Kidney capillary endothelial cell (primary cell): Measurements from ENCODE around the gene RSPH6A.

ENCODE experiments used
- DNase-seq: peaks from one replicate; pipeline ENCODE4 v3.0.0-alpha.2; 2018; ENCODE audit warnings: low spot score

Gene RSPH6A

DNA sequence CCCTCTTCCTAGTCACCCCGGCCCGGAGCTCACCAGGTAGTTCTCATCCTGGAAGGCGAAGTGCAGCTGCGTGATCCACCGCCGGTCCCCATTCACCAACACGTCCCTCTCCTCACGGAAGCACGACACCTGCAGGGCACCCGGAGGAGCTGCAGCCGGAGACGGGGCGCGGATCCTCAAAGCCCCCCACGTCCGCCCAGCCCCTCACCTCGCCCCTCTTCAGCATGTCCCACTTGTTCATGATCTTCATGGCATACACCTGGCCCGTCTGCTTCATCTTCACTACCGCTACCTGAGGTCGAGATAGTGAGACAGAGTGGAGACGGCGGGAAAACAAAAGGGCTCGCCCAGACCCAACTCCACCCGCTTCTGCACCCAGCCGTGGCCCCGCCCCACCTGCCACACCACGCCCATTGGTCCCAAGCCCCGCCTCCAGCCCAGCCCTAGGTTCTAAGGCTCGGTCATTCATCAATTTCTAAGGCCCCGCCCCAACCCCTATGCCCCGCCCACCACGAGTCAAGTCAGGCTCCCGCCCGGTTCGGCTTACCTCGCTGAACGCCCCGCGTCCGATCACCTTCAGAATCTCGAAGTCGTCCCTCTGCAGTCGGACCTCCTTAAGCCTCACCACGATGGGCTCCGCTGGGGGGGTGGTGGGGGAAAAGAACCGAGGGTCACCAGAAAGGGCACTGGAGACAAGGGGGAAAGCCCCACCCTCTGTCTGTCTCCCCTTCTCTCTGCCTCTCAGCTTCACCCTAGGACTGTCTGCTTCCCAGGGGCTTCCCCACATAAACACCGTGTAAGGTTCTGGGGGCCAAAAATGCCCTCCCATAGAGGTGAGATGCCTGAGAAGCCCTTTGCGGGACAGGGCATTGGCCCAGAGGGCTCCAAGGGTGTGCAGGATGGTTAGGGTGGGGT lies 35.6 kb downstream of the RSPH6A start:
- DNase-seq = peak; percentile 71

DNA sequence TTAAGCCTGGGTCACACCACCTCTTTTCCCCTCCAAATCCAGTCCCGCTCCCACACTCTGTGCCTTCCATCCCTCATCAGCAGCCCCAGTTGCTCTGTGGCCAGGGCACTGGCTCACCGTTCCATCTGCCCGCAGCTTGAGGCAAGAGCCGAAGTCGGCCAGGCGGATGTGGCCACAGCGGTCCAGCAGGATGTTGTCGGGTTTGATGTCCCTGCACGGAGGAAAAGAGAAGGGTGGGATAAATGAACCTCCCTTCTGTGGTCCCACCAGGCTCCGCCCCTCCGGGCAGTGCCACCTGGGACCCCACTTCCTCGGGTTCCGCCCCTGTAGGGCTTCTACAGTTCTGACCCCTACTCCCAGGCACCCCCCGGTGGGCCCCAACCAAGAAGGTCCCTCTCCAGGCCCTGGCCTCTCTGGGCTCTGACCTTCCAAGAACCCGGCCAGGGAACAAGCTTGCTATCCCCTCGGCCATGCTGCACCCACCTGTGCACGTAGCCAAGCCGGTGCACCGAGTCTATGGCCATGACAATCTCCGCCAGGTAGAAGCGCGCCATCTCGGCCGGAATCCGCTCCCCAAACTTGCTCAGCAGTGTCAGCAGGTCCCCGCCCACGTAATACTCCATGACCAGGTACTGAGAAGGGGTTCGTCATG lies 37.0 kb downstream of the RSPH6A start:
- DNase-seq = no peak

DNA sequence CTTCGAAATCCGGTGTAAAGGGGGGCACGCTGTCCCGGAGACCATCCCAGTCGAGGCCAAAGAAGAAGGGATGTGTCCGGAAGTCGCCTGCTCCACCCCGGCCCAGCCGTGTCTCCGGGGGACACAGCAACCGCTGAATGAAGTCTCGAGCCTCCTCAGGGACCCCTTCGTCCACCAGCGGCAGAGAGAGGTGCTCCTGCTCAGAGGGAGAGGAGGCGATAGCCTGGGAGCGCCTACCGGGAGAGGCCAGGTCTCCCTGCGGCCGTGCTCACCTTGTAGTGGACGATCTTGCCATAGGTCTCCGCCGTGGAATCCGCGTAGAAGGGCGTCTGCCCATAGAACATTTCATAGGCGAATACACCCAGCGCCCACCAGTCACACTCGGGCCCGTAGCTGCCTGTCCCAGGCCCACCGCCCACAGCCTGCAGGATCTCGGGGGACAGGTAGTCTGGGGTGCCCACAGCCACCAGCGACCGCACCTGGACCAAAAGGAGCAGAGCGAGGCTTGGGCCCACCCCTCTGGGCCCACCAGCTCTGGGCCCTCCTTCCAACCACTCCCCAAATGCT lies 37.6 kb downstream of the RSPH6A start:
- no peak for DNase-seq

DNA sequence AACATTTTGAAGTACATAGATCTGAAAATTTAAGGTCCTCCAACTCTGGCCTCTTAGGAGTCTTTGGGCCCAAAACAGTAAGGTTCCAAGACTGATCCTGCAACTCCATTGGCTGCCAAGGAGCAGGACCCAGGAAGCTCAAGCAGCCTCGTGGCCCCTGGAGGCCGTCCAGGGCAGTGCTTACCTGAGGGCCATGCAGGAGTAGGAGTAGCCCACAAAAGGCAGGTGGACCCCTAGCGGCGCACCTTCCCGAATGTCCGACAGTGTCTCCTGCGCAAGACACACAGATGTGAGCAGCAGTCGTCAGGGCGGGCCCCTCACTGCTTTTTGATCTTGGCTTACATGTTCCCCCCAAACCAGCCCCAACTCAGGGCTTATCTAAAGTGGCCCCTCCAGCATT lies 40.3 kb downstream of the RSPH6A start:
- DNase-seq = no peak

- no peak for DNase-seq
These were observed 41.7 kb downstream of the RSPH6A start for GRCh38 chr19:45773384-45773783.

- DNase-seq = no peak
These were observed 42.2 kb downstream of the RSPH6A start for GRCh38 chr19:45772912-45773311.

DNA sequence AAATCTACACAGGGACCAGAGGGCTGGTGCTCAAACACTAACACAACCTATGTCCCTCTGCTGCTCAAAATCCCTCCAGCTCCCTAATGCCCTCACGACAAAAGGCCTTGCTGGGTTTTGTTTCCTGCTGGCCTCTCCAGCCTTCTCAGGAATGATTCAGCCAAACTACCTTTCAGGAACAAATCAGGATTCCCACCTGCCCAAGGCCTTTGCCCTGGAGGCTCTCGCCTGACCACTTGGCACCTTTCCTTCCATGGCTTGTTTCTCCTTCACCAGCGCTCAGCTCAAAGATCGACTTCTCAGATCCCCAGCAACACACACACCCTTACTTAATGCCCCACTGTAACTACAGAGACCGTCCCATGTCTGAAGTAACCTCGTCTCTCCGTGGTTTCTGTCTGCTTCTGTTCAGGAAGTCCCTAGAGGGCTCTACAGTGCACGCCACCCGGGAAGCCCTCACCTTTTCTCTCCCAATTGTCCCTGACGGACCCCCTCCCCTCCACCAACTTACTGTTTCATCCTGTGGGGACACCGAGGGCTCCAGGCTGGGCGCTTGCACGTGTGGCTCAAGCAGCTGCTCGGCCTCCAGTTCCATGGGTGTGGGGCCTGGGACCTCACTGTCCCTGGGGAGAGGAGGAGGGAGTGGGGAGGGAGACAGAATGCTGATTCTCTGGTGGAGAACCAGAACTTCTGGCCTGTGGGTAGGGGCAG lies 42.8 kb downstream of the RSPH6A start:
- DNase-seq = no peak

- DNase-seq = no peak
These were observed 43.7 kb downstream of the RSPH6A start for GRCh38 chr19:45771311-45771933.

GRCh38 chr19:45770192-45771101 lies 44.7 kb downstream of the RSPH6A start:
- peak; percentile 95 for DNase-seq

- DNase-seq = no peak
These were observed 45.3 kb downstream of the RSPH6A start for GRCh38 chr19:45769821-45770191.

GRCh38 chr19:45768984-45769782 lies 45.9 kb downstream of the RSPH6A start, which contains the start of gene SIX5:
TSS of gene SIX5 (minus strand) at chr19:45769252. CDS start at chr19:45768844, 408 bp downstream.
- DNase-seq = peak; percentile 98

GRCh38 chr19:45768655-45768983 lies 46.5 kb downstream of the RSPH6A start:
- peak; percentile 29 for DNase-seq

DNA sequence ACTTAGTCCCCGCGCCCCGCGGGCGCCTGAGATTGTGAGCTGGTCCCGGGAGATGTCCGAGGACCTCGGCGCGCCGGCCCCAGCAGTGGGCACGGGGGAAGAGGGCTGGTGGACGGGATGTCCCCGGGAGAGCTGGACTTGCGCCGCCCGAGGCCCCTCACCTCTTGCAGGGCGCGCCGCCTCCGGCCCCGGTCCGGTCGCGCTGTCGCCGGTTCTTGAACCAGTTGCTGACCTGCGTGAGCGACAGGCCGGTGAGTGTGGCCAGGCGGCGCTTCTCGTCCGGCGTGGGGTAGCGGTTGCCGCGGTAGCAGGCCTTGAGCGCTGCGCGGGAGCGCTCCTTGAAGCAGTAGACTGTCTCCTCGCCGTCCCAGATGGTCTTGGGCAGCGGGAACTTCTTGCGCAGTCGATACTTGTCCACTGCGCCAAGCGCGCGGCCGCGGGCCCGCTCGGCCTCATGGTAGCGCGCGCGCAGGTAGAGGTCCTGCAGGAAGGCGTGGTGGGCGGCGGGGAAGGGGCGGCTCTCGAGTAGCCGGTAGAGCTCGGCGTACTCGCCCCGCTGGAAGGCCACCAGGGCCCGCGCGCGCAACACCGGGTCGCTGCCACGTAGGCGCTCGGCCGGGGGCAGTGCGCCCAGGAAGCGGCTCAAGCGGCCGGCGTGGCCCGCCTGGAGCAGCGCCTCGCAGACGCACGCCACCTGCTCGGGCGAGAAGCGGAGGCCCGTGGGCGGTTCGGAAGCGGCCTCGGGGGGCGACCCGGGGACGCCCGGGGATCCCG lies 47.0 kb downstream of the RSPH6A start:
- DNase-seq = peak; percentile 38

DNA sequence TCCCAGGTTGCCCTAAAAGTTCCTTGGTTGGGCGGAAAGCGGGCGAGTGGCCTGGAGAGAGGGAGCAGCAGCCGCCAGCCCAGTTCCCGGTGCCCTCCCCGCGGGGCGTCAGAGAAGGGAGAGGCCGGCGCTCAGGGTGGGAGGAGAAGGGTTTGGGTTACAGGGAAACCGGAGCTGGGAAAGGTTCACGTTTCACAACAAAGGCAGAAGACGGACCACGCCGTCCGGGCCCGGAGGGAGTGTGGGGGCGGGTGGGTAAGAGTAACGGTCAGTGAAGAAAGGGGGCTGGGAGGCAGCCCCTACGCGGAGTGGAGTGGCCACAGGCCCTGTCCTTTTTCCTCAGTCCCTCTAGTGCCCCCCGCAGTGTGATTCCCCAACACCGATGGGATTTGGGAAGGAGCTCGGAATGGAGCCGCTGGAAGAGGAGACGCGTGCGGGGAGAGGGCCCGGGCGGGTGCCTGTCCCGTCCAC lies 47.7 kb downstream of the RSPH6A start:
- peak; percentile 30 for DNase-seq

DNA sequence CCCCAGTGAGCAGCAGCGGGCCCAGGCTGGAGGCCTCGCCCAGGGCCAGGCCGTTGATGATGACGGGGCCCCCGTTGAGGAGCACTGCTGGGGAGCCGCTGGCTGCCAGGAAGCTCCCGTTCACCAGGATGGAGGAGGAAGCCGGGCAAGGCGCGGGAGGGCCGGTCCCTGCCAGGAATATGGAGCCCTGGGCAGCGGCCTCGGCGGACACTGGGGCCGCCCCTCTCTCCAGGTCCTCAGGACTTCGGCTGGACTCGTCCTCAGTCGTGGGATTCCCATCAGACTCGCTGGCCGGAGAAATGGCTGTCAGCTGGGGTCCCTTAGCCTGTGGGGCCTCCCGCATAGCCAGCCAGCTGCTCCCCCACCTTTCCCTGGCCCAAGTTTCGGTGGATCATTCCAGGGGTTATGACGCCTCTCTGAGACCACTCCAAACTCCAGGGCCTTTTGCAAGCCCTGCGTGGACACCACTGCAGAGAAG lies 48.2 kb downstream of the RSPH6A start:
- DNase-seq = peak; percentile 42

DNA sequence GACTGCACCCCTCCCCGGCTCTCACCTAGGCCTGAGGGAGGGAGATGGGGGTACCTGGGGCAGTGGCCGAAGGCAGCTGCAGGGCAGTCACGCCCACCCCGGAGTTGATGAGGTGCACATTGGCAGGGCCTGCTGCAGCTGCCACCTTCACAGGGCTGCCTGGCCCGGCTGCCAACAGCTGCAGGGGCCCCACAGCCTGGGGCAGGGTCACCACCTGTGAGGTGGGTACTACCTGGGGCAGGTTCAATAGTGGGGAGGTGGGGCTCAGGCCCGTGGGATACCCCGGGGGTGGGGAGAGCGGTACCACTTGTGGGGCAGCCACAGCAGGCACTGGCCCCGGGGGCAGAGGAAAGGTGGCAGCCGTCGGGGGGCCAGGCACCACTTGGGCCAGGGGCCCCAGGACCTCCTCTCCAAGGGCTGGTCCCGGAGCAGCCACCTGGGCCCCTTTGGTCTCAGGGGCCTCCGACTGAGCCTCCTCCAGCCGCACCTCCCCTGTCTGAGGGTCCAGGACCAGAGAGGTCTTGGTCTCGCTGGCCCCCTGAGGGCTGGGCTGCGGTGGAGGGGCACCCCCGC lies 48.7 kb downstream of the RSPH6A start:
- no peak for DNase-seq

GRCh38 chr19:45765702-45766295 lies 49.3 kb downstream of the RSPH6A start:
- no peak for DNase-seq
